ENCODE measurements around the gene PDE3A. TPM values are rescaled to one million over a fixed set of nuclear protein-coding genes. Genes with fewer than 3 reads are reported as not detected.

PDE3A gene
- total RNA-seq, 1 experiment from 2014 or later, result 0.36 TPM

GRCh38 chr12:20722142-20722541, 353.8 kb downstream of the PDE3A start:
- DNase-seq, result no peak

GRCh38 chr12:20731274-20731673, 362.9 kb downstream of the PDE3A start:
- Histone ChIP-seq H3K9me3 (no peaks in the 10 kb centered on the region), H3K4me1 (0 out of 2 replicates have a peak, but pooled peaks cover 3% of the 10 kb centered on the region), H3K27me3 (replicated peaks; ENCODE audit: control insufficient read depth, insufficient read depth, low read length) (no peaks in the 10 kb centered on the region), H3K4me3 (ENCODE audit: low read depth, low read length) (no peak overlapping the region), H3K36me3 (ENCODE audit: control insufficient read depth, insufficient read depth, low read length) (no peaks in the 10 kb centered on the region)
- H3K27me3 Mint-ChIP-seq (ENCODE audit: insufficient read depth, unreplicated experiment), result peaks cover 2% of the 10 kb centered on the region
- H3K9me3 Mint-ChIP-seq (ENCODE audit: unreplicated experiment), result no peaks in the 10 kb centered on the region
- ChIA-PET CTCF (no interaction called here), POLR2A (no interaction called here)
- no peak overlapping the region for H3K27ac Mint-ChIP-seq (ENCODE audit: unreplicated experiment)
- TF ChIP-seq CTCF (IDR thresholded peaks at IDR 0.05; ENCODE audit: insufficient read depth in 1 of 2, low read depth in 1 of 2, low read length in 1 of 2, severe bottlenecking in 1 of 2, unreplicated experiment in 1 of 2), result no peak
- no TSS peak for BruUV-seq (replicated peaks)
- intact Hi-C loops (cut with micrococcal nuclease; ENCODE audit: unreplicated experiment), result loop anchor here (1.0 kb wide), 1 partner anchor 67 kb away; no protein-coding TSS in a partner anchor
- DNase-seq, result no peak
- H3K4me1 Mint-ChIP-seq (ENCODE audit: low read depth, unreplicated experiment), result no peaks in the 10 kb centered on the region
- H3K4me3 Mint-ChIP-seq (ENCODE audit: unreplicated experiment), result no peak overlapping the region
- H3K36me3 Mint-ChIP-seq (ENCODE audit: insufficient read depth, unreplicated experiment), result no peaks in the 10 kb centered on the region

More at GRCh38 chr12:20722142-20722541, 353.8 kb downstream of the PDE3A start:
- ChIA-PET CTCF (no interaction called here), POLR2A (no interaction called here)
- no peaks in the 10 kb centered on the region for H3K9me3 Mint-ChIP-seq (ENCODE audit: unreplicated experiment)
- no peak overlapping the region for H3K4me3 Mint-ChIP-seq (ENCODE audit: unreplicated experiment)
- Histone ChIP-seq H3K27me3 (replicated peaks; ENCODE audit: control insufficient read depth, insufficient read depth, low read length) (no peaks in the 10 kb centered on the region), H3K36me3 (ENCODE audit: control insufficient read depth, insufficient read depth, low read length) (no peaks in the 10 kb centered on the region), H3K4me1 (no peaks in the 10 kb centered on the region), H3K4me3 (ENCODE audit: low read depth, low read length) (no peak overlapping the region), H3K9me3 (no peaks in the 10 kb centered on the region)
- no peaks in the 10 kb centered on the region for H3K4me1 Mint-ChIP-seq (ENCODE audit: low read depth, unreplicated experiment)
- intact Hi-C loops (cut with micrococcal nuclease; ENCODE audit: unreplicated experiment), result no loop called here
- no peaks in the 10 kb centered on the region for H3K27me3 Mint-ChIP-seq (ENCODE audit: insufficient read depth, unreplicated experiment)
- no peak for TF ChIP-seq CTCF (IDR thresholded peaks at IDR 0.05; ENCODE audit: insufficient read depth in 1 of 2, low read depth in 1 of 2, low read length in 1 of 2, severe bottlenecking in 1 of 2, unreplicated experiment in 1 of 2)
- no TSS peak for BruUV-seq (replicated peaks)
- H3K27ac Mint-ChIP-seq (ENCODE audit: unreplicated experiment), result no peak overlapping the region
- H3K36me3 Mint-ChIP-seq (ENCODE audit: insufficient read depth, unreplicated experiment), result no peaks in the 10 kb centered on the region
